Measurements from ENCODE around the gene CMTM8.

The CMTM8 gene

GRCh38 chr3:32413845-32414521 lies 175.5 kb downstream of the CMTM8 start:
- DNase-seq: no peak

DNA sequence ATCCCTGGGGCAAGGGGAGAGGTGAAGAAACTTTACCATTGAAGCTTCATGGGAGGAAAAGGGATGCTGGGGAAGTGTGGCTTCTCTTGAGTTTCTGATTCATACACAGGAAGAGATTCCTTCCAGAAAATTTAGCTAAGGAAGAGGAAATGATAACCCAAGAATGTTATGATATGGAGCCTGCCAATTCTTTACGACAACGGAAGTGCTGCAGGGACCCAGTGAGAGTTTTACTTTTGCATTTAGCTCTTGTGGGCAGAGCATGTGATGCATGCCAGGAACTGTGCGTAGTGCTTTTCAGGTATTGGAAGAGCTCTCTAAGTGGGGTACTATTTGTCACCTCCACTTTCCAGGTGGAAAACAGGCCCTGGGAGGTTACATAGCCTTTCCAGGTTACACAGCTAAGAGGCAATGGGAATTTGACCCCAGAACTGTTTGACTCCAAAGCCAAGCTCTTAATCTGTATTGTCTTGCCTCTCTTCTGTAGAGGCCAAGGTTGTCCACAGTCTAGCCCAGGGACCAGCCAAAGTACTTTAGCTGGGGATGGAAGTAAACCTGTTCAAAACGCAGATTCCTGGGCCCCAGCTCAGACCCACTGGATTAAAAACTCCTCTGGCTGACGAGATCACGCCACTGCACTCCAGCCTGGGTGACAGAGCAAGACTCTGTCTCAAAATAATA lies 176.2 kb downstream of the CMTM8 start:
- DNase-seq: no peak

- DNase-seq: no peak
Measured at GRCh38 chr3:32419742-32420125, 181.3 kb downstream of the CMTM8 start.

Measured in stimulated activated naive CD4-positive, alpha-beta T cell treated with Interleukin-2 at 50 U/mL for 16 hours (primary cell).